Adrenal gland (tissue), 12 donors: Measurements from ENCODE around the gene GFRA3. TPM values are rescaled to one million over a fixed set of nuclear protein-coding genes. Genes with fewer than 3 reads are reported as not detected.

Experiments used
- DNase-seq, 7 donors: peaks; one replicate each; pipeline ENCODE4 v3.0.0-alpha.2; 2019 to 2020
- H3K27ac ChIP-seq, 5 donors: fragments of 200-600 bp; sonication (generic) in 4 of 5; 1 replicate in 3 of 5; 2 replicates in 2 of 5; pipeline versions ENCODE4 v1.5.1 to v1.8.0; 2016 to 2020; ENCODE audit warnings: mild to moderate bottlenecking in 1 of 5
- H3K27me3 ChIP-seq: fragments of 200-600 bp; 2 replicates; pipeline ENCODE4 v1.8.0; 2021
- H3K36me3 ChIP-seq, 2 donors: fragments of 200-600 bp; replicated peaks in 1 of 2; 1 replicate in 1 of 2; 2 replicates in 1 of 2; pipeline versions ENCODE4 v1.5.1 to v1.8.0; 2018 to 2022
- H3K4me1 ChIP-seq, 2 donors: fragments of 200-600 bp; replicated peaks in 1 of 2; 1 replicate in 1 of 2; 2 replicates in 1 of 2; pipeline versions ENCODE4 v1.5.1 to v1.8.0; 2018 to 2021
- H3K4me3 ChIP-seq, 4 donors: fragments of 200-600 bp; sonication (generic) in 3 of 4; one replicate each; pipeline ENCODE4 v1.5.1; 2016 to 2018
- H3K9me3 ChIP-seq, 3 donors: fragments of 200-600 bp; sonication (generic) in 1 of 3; replicated peaks in 1 of 3; 1 replicate in 2 of 3; 2 replicates in 1 of 3; pipeline versions ENCODE4 v1.5.1 to v1.8.0; 2016 to 2021
- POLR2A ChIP-seq, 2 donors: fragments of 450-650 bp; IDR thresholded peaks; one replicate each; pipeline ENCODE4 v1.6.1; 2017; ENCODE audit warnings: antibody characterized with exemption in 2 of 2, mild to moderate bottlenecking in 2 of 2, moderate library complexity in 1 of 2
- WGBS, 4 donors: extraction: QIAGEN DNeasy Blood & Tissue Kit in 2 of 4; methylation state at CpG; one replicate each; pipeline versions ENCODE4 v1.1.5 to v1.1.7; 2013 to 2017; 5-methylcytosine and 5-hydroxymethylcytosine counted together
- intact Hi-C, 2 donors: fragments of 100-400 bp; cut with DNase I; formaldehyde crosslinking; loops; one replicate each; pipeline versions ENCODE4 v1.14.1 to v1.15.0; 2022 to 2023
- polyA plus RNA-seq, 3 donors: library from polyadenylated mRNA; stranded (reverse); fragments of 200-250 nt in 2 of 3; fragments of 350-450 nt in 1 of 3; fragmentation: Illumina TruSeq in 1 of 3; extraction: RNeasy Lipid Tissue Mini Kit (QIAGEN cat#74804) in 1 of 3; gene quantifications; one replicate each; pipeline ENCODE4 v1.2.3, GENCODE V29; 2013 to 2014
- total RNA-seq, 9 donors: library from RNA; depleted of rRNA in 4 of 9; stranded (reverse); fragments of >200 nt in 4 of 9; fragments of 120-200 nt in 1 of 9; fragmentation: NEBNext Ultra II Directional in 1 of 9; extraction: Animal tissue kit (Norgen Biotek cat#: 25700) in 1 of 9; gene quantifications; one replicate each; pipeline versions ENCODE4 v1.1.0 to v1.2.4, GENCODE V29; 2013 to 2023
- TF ChIP-seq, protein P1 (sequence below), 6 experiments: fragments of 450-650 bp in 4 of 6; fragments of 200-600 bp in 2 of 6; sonication (generic) in 1 of 6; IDR thresholded peaks; 1 replicate in 5 of 6; 2 replicates in 1 of 6; pipeline versions ENCODE4 v1.5.1 to v1.8.0; 2016 to 2021; ENCODE audit warnings: antibody characterized with exemption in 6 of 6, mild to moderate bottlenecking in 2 of 6, moderate library complexity in 1 of 6
- donor health status: healthy with polysubstance abuse.
- donor health status: Bipolar disorder and iron deficiency.
- donor health status: DM: yes; HTN: yes; CAD: no.
- donor health status: DM: no; HTN: no; CAD: no.
- donor health status: DM: no; HTN: no; CAD: no.
- donor health status: DM: yes; HTN: yes; CAD: no.

Gene GFRA3
- total and polyA plus RNA-seq, 12 donors = 0.18 to 4.0 (median 0.39) TPM; not detected in 1

DNA sequence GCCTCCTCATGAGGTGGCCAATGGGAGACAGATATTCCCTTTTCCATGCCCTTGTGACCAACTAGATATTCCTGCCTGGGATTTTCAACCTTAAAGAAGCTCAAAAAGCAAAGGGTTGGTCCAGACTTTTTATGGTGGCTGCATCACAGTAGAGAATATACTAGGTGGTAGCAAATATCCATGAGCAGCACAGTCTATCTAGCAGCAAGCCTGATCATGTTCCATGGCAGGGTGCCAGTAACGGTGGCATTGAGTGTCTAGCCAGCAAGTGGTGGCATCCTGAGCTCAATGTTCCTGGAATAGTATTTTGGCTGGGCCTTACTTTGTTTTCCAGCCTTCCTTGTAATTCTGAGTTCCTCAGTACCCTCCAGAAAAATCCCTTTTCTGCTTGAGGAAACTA lies 31.4 kb upstream of the GFRA3 start:
- intact Hi-C loops = no loop called here
- no peak for TF ChIP-seq POLR2A (IDR thresholded peaks at IDR 0.05)
- TF ChIP-seq, protein P1, sequence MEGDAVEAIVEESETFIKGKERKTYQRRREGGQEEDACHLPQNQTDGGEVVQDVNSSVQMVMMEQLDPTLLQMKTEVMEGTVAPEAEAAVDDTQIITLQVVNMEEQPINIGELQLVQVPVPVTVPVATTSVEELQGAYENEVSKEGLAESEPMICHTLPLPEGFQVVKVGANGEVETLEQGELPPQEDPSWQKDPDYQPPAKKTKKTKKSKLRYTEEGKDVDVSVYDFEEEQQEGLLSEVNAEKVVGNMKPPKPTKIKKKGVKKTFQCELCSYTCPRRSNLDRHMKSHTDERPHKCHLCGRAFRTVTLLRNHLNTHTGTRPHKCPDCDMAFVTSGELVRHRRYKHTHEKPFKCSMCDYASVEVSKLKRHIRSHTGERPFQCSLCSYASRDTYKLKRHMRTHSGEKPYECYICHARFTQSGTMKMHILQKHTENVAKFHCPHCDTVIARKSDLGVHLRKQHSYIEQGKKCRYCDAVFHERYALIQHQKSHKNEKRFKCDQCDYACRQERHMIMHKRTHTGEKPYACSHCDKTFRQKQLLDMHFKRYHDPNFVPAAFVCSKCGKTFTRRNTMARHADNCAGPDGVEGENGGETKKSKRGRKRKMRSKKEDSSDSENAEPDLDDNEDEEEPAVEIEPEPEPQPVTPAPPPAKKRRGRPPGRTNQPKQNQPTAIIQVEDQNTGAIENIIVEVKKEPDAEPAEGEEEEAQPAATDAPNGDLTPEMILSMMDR (IDR thresholded peaks at IDR 0.05) = no peak
- no peaks in the 10 kb centered on the region for H3K36me3 ChIP-seq
- no peaks in the 10 kb centered on the region for H3K4me1 ChIP-seq
- no peaks in the 10 kb centered on the region for H3K27me3 ChIP-seq
- WGBS, 4 donors = 22 to 44% (median 33%) methylated on average over 1 of the region's 1 CpG
- H3K4me3 ChIP-seq = no peak overlapping the region
- no peaks in the 10 kb centered on the region for H3K9me3 ChIP-seq
- no peak overlapping the region for H3K27ac ChIP-seq
- DNase-seq = peak; percentile 64 to 89 (median 86)

DNA sequence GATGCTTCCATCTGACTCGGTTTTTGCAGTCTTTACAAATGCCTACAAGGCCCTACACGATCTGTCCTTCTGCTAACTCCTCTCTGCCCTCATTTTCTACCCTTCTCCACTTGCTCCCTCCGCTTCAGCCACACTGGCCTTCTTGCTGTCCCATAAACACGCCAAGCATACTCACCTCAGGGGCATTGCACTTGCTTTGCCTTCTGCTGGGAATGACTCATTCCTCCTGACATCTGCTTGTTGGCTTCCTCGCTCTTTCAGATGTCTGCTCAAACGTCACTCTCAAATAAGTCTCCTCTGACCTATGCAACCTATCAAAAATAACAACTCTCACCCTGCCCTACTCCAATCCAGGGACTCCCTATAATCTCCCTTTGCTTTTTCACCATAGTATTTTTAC lies 29.0 kb upstream of the GFRA3 start:
- 59 to 72% (median 66%) methylated on average over 6 of the region's 6 CpGs for WGBS, 4 donors
- H3K9me3 ChIP-seq = no peaks in the 10 kb centered on the region
- H3K27ac ChIP-seq = no peak overlapping the region
- H3K4me1 ChIP-seq = no peaks in the 10 kb centered on the region
- TF ChIP-seq, protein P1 (IDR thresholded peaks at IDR 0.05) = no peak
- TF ChIP-seq POLR2A (IDR thresholded peaks at IDR 0.05) = no peak
- H3K36me3 ChIP-seq = no peaks in the 10 kb centered on the region
- no peak overlapping the region for H3K4me3 ChIP-seq
- intact Hi-C loops = no loop called here
- no peaks in the 10 kb centered on the region for H3K27me3 ChIP-seq
- DNase-seq = peak in 4 of 7 donors; percentile 12 to 43 (median 23)

DNA sequence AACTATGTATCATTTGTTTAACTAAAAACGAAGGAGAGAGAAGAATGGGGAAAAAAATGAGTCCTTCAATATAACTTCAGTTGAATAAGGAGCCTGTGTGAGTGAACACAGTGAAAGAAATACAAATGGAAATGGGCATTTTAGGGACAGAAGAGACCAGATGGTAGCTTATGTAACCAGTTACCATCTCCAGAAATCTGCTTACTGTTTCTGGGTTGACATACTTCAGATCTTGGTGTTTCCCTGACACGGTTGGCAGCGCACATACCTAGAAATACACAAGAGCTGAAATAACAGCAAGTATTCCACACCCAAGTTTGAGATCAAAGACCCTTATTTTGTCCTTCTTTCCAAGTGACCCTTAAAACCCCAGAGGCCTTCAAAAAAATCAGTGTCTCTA lies 14.9 kb upstream of the GFRA3 start:
- intact Hi-C loops = loop anchor here in 1 of 2 donors (10.0 kb wide), 1 partner anchor 64 kb away; no protein-coding TSS in a partner anchor
- no peak overlapping the region for H3K27ac ChIP-seq
- H3K4me3 ChIP-seq = no peak overlapping the region
- 79 to 85% (median 83%) methylated on average over 3 of the region's 3 CpGs for WGBS, 4 donors
- H3K27me3 ChIP-seq = no peaks in the 10 kb centered on the region
- H3K36me3 ChIP-seq = no peaks in the 10 kb centered on the region
- no peak for DNase-seq
- H3K9me3 ChIP-seq = no peaks in the 10 kb centered on the region
- TF ChIP-seq, protein P1 (IDR thresholded peaks at IDR 0.05) = no peak
- no peak for TF ChIP-seq POLR2A (IDR thresholded peaks at IDR 0.05)
- H3K4me1 ChIP-seq = no peaks in the 10 kb centered on the region

DNA sequence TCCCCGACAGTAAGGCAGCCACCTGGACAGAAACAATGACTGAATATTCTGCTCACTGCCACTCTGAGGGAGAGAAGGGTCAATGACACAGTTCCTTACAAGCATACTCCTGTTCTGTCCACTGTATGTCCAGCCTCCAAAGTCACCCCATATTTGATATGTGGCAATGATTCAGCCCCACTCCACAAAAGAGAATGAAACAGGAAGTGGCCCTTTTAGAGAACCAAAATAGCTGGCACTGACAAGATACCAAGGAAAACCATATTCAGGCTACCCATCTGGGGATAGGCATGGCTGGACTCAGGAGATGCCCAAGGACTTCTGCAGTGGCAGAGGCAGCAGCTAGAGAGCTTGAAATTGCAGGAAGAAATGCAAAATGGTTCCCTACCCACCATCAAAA lies 12.8 kb upstream of the GFRA3 start:
- DNase-seq = no peak
- H3K27ac ChIP-seq = no peak overlapping the region
- H3K9me3 ChIP-seq = no peaks in the 10 kb centered on the region
- H3K36me3 ChIP-seq = no peaks in the 10 kb centered on the region
- intact Hi-C loops = loop anchor here in 1 of 2 donors (10.0 kb wide), 1 partner anchor 62 kb away; no protein-coding TSS in a partner anchor
- no peak for TF ChIP-seq POLR2A (IDR thresholded peaks at IDR 0.05)
- TF ChIP-seq, protein P1 (IDR thresholded peaks at IDR 0.05) = no peak
- 98 to 100% (median 100%) methylated on average over 1 of the region's 1 CpG for WGBS, 4 donors
- no peaks in the 10 kb centered on the region for H3K4me1 ChIP-seq
- no peaks in the 10 kb centered on the region for H3K27me3 ChIP-seq
- H3K4me3 ChIP-seq = no peak overlapping the region
